Stimulated activated CD4-positive, alpha-beta T cell treated with anti-CD3 and anti-CD28 coated beads, Interleukin-15, amount 100 ng/mL, for 24 hours (primary cell): ENCODE data around the gene RAD51.

Source experiments
- DNase-seq: peaks from one replicate; pipeline ENCODE4 v3.0.0-alpha.2; 2020

The RAD51 gene

GRCh38 chr15:40722934-40723333 is 28.0 kb downstream of the RAD51 start:
- no peak for DNase-seq

DNA sequence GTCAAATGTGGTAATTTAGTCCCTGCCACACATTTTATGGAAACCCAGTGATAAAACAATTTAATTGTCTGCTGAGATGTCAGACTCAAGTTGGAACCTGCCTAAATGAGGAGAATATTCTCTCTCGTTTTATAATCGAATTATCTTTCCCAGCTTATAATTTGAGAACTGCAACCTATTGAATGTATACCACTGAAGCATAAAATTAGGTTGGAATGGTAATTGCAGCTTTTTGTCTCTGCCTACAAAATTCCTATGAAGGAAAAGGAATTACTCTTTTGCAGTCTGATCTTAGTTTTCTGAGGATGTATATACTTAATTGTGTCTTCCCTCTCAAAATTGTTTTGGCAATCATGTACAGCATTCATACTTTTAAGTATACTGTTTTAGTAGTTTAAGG is 28.9 kb downstream of the RAD51 start:
- DNase-seq: no peak

- DNase-seq: no peak
Measured at GRCh38 chr15:40731034-40731433, 36.1 kb downstream of the RAD51 start.

DNA sequence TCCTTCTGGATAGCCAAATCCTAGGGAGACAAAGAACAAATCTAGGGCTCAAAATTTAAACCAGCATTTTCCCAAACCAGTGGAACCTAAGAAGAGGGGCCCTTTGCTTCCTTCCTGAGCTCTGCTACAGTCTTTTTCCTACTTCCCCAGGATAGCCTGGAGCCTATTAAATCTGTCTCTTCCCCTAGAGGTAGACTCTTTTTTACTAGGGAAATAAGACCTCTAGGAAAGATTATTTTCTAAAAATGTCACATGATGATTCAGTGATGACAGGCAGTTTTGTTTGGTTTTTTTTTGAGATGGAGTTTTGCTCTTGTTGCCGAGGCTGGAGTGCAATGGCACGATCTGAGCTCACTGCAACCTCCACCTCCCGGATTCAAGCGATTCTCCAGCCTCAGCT is 41.6 kb downstream of the RAD51 start:
- no peak for DNase-seq

GRCh38 chr15:40737048-40737447 is 42.1 kb downstream of the RAD51 start:
- DNase-seq: no peak

DNA sequence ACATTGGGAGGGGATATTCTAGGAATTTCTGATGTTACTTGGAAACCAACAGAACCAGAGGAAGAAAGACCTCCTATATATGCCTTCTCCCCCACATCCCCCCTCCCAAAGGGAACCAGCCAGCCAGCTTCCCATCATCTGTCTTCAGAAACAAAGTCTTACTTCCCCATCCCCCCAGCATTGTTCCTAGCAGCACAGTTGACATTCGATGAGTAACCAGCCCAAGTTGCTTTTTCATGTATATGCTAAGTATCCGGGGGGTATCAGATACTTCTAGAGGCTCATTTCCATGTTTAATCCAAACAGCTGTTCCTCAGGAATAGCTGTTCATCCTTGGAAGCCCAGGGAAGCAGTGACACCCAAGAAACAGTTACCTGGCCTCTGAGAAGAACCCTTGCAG is 44.1 kb downstream of the RAD51 start:
- no peak for DNase-seq

GRCh38 chr15:40739854-40740253 is 44.9 kb downstream of the RAD51 start:
- no peak for DNase-seq

GRCh38 chr15:40743485-40743901 is 48.5 kb downstream of the RAD51 start:
- no peak for DNase-seq

- peak; percentile 72 for DNase-seq
Measured at GRCh38 chr15:40743921-40744814, 49.2 kb downstream of the RAD51 start.

DNA sequence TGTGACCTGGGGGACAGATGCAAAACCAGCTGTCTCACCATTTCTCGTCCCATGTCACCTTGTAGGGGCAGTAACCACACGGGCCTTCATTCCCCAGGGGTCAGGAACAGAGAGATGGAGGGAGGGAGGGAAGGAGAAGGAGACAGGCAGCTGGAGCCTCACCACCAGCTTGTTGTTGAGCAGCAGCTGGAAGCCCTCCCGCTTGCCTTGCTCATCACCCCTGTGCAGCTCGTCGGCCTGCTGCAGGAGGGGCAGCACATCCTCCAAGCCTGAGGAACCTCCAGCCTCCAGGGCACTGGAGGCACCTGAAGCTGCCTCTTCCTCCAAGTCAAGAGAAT is 49.8 kb downstream of the RAD51 start:
- DNase-seq: no peak

GRCh38 chr15:40746916-40747418 is 52.0 kb downstream of the RAD51 start:
- DNase-seq: no peak

GRCh38 chr15:40747685-40748631 is 53.0 kb downstream of the RAD51 start:
- no peak for DNase-seq

- no peak for DNase-seq
Measured at GRCh38 chr15:40749151-40749630, 54.2 kb downstream of the RAD51 start.

DNA sequence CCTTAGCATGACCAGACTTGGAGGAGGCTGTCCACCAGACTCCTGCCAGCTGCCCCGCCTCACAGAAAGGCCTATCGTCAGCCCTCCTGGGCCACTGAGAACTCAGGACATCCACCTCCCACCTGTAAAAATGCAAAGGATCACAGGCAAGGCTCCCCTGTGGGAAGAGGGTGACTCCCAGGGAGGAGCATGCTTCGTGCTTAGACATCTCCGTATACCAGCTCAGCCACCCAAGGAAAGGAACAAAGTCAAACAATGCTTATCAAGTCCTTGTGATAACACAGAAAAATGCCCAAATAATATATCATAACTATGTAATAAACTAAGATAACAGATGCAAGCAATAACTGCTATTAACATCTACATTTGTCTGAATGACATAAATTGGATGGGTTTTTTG is 55.9 kb downstream of the RAD51 start:
- DNase-seq: no peak

DNA sequence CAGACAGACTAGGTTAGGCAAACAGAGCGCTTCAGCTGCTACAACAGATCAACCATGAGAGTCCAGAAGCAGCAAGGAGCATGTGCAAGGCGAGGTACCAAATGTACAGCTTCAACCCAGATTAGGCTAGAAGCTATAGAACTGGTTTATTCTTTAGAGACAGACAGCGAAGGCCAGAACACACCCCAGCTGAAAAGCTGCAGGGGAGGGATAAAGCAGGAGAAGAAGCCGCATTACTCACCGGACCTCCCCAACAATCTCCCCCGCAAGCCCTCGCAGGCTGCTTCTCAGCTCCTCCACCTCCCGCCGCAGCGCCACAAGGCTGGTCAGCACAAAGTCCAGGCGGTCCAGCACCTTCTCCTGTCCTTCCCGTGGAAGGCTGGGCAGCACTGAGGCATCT is 56.8 kb downstream of the RAD51 start:
- no peak for DNase-seq

GRCh38 chr15:40754574-40754882 is 59.6 kb downstream of the RAD51 start:
- peak; percentile 28 for DNase-seq

DNA sequence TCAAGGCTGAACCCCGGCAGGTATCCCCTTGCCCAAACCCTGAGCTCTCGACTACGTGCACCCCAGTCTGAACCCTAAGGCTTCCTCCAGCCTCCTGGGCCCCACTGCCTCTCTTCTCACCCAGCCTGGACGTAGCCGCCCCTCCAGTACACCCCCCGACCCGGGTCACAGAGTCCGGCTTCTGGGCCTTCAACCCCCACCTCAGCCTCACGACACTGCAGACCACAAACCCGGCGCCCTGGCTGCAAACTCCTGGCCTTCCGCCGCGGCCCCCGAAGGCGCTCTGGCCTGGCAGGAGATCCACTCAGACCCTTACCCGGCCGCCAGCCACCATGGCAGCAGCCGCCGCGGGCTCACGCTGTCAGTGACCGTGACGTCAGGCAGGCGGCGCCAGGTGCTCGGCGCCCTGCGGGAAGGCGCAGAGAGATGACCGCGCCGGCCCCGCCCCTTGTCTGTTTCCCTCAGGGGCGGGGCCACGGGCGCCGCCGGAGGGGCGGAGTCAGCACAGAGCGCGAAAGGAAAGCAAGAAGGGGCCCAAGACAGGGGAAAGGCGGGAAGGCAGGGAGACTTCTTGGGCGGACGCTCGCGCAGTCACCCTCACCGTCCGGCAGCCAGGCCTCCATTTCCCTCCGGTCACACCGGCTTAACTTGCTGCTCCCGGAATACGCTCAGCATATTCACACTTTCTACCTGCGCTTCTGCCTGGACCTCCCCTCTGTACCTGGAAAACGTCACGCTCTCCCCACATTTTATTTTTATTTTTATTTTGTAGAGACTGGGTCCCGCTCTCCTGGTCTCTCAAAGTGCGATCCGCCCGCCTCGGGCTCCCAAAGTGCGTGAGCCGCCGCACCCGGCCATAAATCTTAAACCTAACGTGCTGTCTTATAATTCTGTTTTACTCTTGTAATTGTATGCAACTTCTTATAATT is 60.2 kb downstream of the RAD51 start, which contains the start of gene RMDN3:
RMDN3 (minus strand) TSS at position 372 of the 929 bp plus-strand sequence. CDS start 471 bp downstream, outside the sequence.
- peak; percentile 95 for DNase-seq

- peak; percentile 30 for DNase-seq
Measured at GRCh38 chr15:40755812-40756208, 60.8 kb downstream of the RAD51 start.

- DNase-seq: no peak
Measured at GRCh38 chr15:40756938-40757337, 62.0 kb downstream of the RAD51 start.

DNA sequence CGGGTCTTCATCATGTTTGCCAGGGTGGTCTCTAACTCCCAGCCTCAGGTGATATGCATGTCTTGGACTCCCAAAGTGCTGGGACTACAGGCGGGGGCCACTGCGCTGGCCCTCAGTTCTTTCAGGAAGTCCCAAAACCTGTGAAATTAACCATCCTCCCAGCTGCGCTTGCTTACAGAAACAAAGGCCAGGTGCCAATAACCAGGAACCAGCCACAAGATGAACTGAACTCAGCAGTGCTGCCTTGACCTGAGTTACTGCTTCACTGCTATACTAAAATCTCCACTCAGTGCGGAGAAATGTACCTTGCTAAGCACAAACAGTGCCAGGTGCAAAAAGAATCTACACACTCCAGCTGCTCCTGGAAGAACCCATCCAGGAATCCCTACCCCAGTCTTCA is 65.0 kb downstream of the RAD51 start:
- no peak for DNase-seq

- peak; percentile 70 for DNase-seq
Measured at GRCh38 chr15:40762919-40763800, 68.2 kb downstream of the RAD51 start.
